Gastroesophageal sphincter (tissue), 3 donors: Measurements from ENCODE around the gene FRK.

ENCODE experiments used
- CTCF ChIP-seq, 4 experiments: fragments of 200-600 bp in 2 of 4; fragments of 450-650 bp in 2 of 4; sonication (generic) in 1 of 4; IDR thresholded peaks; one replicate each; pipeline ENCODE4 v1.5.1; 2017 to 2019; ENCODE audit warnings: antibody characterized with exemption in 4 of 4, mild to moderate bottlenecking in 2 of 4, moderate library complexity in 2 of 4
- EP300 ChIP-seq: sonication (generic); formaldehyde crosslinking; IDR thresholded peaks from one replicate; pipeline ENCODE4 v1.6.1; 2017; ENCODE audit warnings: antibody characterized with exemption, mild to moderate bottlenecking
- POLR2A ChIP-seq, 2 donors: fragments of 450-650 bp; IDR thresholded peaks; one replicate each; pipeline ENCODE4 v1.6.1; 2017; ENCODE audit warnings: antibody characterized with exemption in 2 of 2, mild to moderate bottlenecking in 2 of 2, moderate library complexity in 1 of 2
- POLR2AphosphoS5 ChIP-seq: sonication (generic); formaldehyde crosslinking; IDR thresholded peaks from one replicate; pipeline ENCODE4 v1.6.1; 2017; ENCODE audit warnings: antibody characterized with exemption

GRCh38 chr6:115891750-115892149, 168.9 kb downstream of the FRK start:
- TF ChIP-seq EP300 (no peak), CTCF (IDR thresholded peaks at IDR 0.05) (no peak), POLR2A (IDR thresholded peaks at IDR 0.05) (no peak), POLR2AphosphoS5 (no peak)
